HEK293 (cell line): ENCODE measurements around the gene MGLL.
A peak's percentile ranks its signal among the peaks of the same experiment; 100 is the strongest.

Experiments used
- CTCF ChIA-PET: fragments of 350-600 bp; formaldehyde crosslinking; extraction: SDS; loops from one replicate; lab custom pipeline; 2021; ENCODE audit warnings: antibody characterized with exemption; lab: Yijun Ruan, JAX
- POLR2A ChIA-PET: fragments of 300-600 bp; formaldehyde crosslinking; extraction: SDS; loops from one replicate; lab custom pipeline; 2020; ENCODE audit warnings: antibody characterized with exemption, inconsistent platforms; lab: Yijun Ruan, JAX
- H3K27ac ChIP-seq: fragments of 200-500 bp; sonication (Bioruptor generic); 2 replicates; pipeline ENCODE4 v1.5.1; 2014; ENCODE audit warnings: low read depth, low read length, control low read depth, inconsistent platforms; ENCODE audit errors: extremely low read depth
- H3K36me3 ChIP-seq, 2 experiments: fragments of 200-500 bp in 1 of 2; sonication (Bioruptor generic) in 1 of 2; 1 replicate in 1 of 2; 2 replicates in 1 of 2; pipeline ENCODE4 v1.5.1; 2014 to 2017; ENCODE audit warnings: inconsistent platforms in 2 of 2, low read length in 2 of 2; ENCODE audit not compliant: control insufficient read depth in 2 of 2, insufficient read depth in 1 of 2
- H3K4me1 ChIP-seq: fragments of 200-500 bp; sonication (Bioruptor generic); 2 replicates; pipeline ENCODE4 v1.5.1; 2014; ENCODE audit warnings: mild to moderate bottlenecking, low read length, inconsistent platforms; ENCODE audit not compliant: control insufficient read depth, insufficient read depth
- H3K4me3 ChIP-seq: 2 replicates; pipeline ENCODE4 v1.5.1; 2011; ENCODE audit warnings: low read depth, mild to moderate bottlenecking, control low read depth, low read length, moderate library complexity
- H3K9me3 ChIP-seq: fragments of 200-500 bp; sonication (Bioruptor generic); 2 replicates; pipeline ENCODE4 v1.5.1; 2014; ENCODE audit warnings: low read depth, low read length, inconsistent platforms; ENCODE audit not compliant: control insufficient read depth, insufficient read depth
- GLI2 ChIP-seq: fragments of 450-650 bp; formaldehyde crosslinking; IDR thresholded peaks from 2 replicates; pipeline ENCODE4; 2017; ENCODE audit warnings: missing biosample characterization, missing genetic modification characterization, low read depth, borderline replicate concordance
- KLF1 ChIP-seq: fragments of 450-650 bp; formaldehyde crosslinking; IDR thresholded peaks from 2 replicates; pipeline ENCODE4 v1.5.1; 2016; ENCODE audit warnings: missing biosample characterization, missing genetic modification characterization
- KLF7 ChIP-seq: fragments of 450-650 bp; formaldehyde crosslinking; IDR thresholded peaks from 2 replicates; pipeline ENCODE4 v1.5.1; 2016; ENCODE audit warnings: missing biosample characterization, missing genetic modification characterization, borderline replicate concordance
- PBX3 ChIP-seq: sonication (generic); formaldehyde crosslinking; IDR thresholded peaks from 2 replicates; pipeline ENCODE4 v1.8.1; 2022; ENCODE audit warnings: mild to moderate bottlenecking, moderate library complexity, missing genetic modification reagents
- PRDM10 ChIP-seq: fragments of 450-650 bp; formaldehyde crosslinking; IDR thresholded peaks from 2 replicates; pipeline ENCODE4 v1.5.1; 2016; ENCODE audit warnings: missing biosample characterization, missing genetic modification characterization
- PRDM6 ChIP-seq: fragments of 450-650 bp; formaldehyde crosslinking; IDR thresholded peaks from 2 replicates; pipeline ENCODE4 v1.5.1; 2017; ENCODE audit warnings: missing biosample characterization, missing genetic modification characterization
- SCRT2 ChIP-seq: fragments of 450-650 bp; formaldehyde crosslinking; IDR thresholded peaks from 2 replicates; pipeline ENCODE4 v1.5.1; 2016; ENCODE audit warnings: missing biosample characterization, missing genetic modification characterization
- ZBTB10 ChIP-seq: fragments of 450-650 bp; formaldehyde crosslinking; IDR thresholded peaks from 2 replicates; pipeline ENCODE4 v1.5.1; 2016; ENCODE audit warnings: missing biosample characterization, missing genetic modification characterization
- ZBTB20 ChIP-seq: fragments of 450-650 bp; formaldehyde crosslinking; IDR thresholded peaks from 2 replicates; pipeline ENCODE4 v1.5.1; 2016; ENCODE audit warnings: missing biosample characterization, missing genetic modification characterization
- ZIC2 ChIP-seq: fragments of 450-650 bp; formaldehyde crosslinking; IDR thresholded peaks from 2 replicates; pipeline ENCODE4 v1.5.1; 2016; ENCODE audit warnings: missing biosample characterization, missing genetic modification characterization
- ZNF121 ChIP-seq: fragments of 450-650 bp; formaldehyde crosslinking; IDR thresholded peaks from 2 replicates; pipeline ENCODE4 v1.5.1; 2016; ENCODE audit warnings: missing biosample characterization, missing genetic modification characterization
- ZNF140 ChIP-seq: fragments of 450-650 bp; formaldehyde crosslinking; IDR thresholded peaks from 2 replicates; pipeline ENCODE4 v1.5.1; 2016; ENCODE audit warnings: missing biosample characterization, missing genetic modification characterization
- ZNF16 ChIP-seq: fragments of 450-650 bp; formaldehyde crosslinking; IDR thresholded peaks from 2 replicates; pipeline ENCODE4 v1.5.1; 2016; ENCODE audit warnings: low read depth, missing biosample characterization, missing genetic modification characterization
- ZNF169 ChIP-seq: fragments of 450-650 bp; formaldehyde crosslinking; IDR thresholded peaks from 2 replicates; pipeline ENCODE4 v1.5.1; 2016; ENCODE audit warnings: missing biosample characterization, missing genetic modification characterization
- ZNF23 ChIP-seq: fragments of 450-650 bp; formaldehyde crosslinking; IDR thresholded peaks from 2 replicates; pipeline ENCODE4 v1.5.1; 2016; ENCODE audit warnings: missing biosample characterization, missing genetic modification characterization, borderline replicate concordance
- ZNF324 ChIP-seq: fragments of 450-650 bp; formaldehyde crosslinking; IDR thresholded peaks from 2 replicates; pipeline ENCODE4 v1.5.1; 2016; ENCODE audit warnings: missing biosample characterization, missing genetic modification characterization
- ZNF350 ChIP-seq: fragments of 450-650 bp; formaldehyde crosslinking; IDR thresholded peaks from 2 replicates; pipeline ENCODE4 v1.5.0; 2017; ENCODE audit warnings: missing biosample characterization, mild to moderate bottlenecking, missing genetic modification characterization
- ZNF423 ChIP-seq: fragments of 450-650 bp; formaldehyde crosslinking; IDR thresholded peaks from 2 replicates; pipeline ENCODE4 v1.5.1; 2016; ENCODE audit warnings: missing biosample characterization, missing genetic modification characterization
- ZNF645 ChIP-seq: fragments of 450-650 bp; formaldehyde crosslinking; IDR thresholded peaks from 2 replicates; pipeline ENCODE4; 2016; ENCODE audit warnings: missing biosample characterization, missing genetic modification characterization
- ZNF76 ChIP-seq: fragments of 450-650 bp; formaldehyde crosslinking; IDR thresholded peaks from 2 replicates; pipeline ENCODE4; 2016; ENCODE audit warnings: low read depth, missing biosample characterization, missing genetic modification characterization, borderline replicate concordance
- ZSCAN16 ChIP-seq: fragments of 450-650 bp; formaldehyde crosslinking; IDR thresholded peaks from 2 replicates; pipeline ENCODE4 v1.5.1; 2016; ENCODE audit warnings: missing biosample characterization, missing genetic modification characterization

MGLL gene

GRCh38 chr3:127698286-127698685, 124.0 kb downstream of the MGLL start (continued):
- TF ChIP-seq PRDM6 (tag by site-specific recombination) (no peak), KLF7 (no peak), ZNF645 (no peak), ZNF140 (no peak), PRDM10 (tag by site-specific recombination) (no peak), ZNF16 (tag by site-specific recombination) (no peak), ZNF121 (tag by site-specific recombination) (no peak)
- TF ChIP-seq, all 188 proteins: peak for 0

DNA sequence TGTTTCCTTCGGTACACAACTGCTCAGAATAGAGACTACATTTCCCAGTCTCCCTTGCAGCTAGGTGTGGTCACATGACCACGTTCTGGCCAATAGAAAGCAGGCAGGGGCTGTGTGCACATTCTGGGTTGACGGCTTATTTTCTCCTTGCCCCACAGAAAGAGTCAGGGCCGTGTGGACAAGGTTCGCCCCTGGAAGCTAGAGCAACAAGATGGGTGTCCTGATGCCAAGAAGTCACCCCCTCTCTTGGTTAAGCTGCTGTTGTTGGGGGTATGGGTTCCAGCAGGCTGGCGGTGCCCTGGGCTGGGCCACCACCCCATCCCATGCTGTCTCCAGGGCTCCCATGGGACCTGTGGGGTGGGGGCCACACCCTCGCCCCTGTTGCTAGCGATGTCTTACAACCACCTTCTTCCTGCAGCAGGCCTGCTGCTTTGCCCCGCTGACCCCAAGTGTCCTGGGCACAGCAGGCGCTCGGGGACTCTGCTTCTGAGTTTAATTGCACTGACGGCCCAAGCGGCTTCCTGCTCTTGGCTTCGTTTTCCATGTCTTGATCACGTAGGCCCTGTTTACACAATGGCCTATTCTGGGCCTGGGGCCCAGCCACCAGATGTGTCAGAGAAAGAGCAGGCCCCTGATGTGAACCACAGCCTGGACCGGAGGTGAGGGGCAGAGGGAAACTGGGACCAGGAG, 124.6 kb downstream of the MGLL start:
- Histone ChIP-seq H3K9me3 (no peaks in the 10 kb centered on the region), H3K4me3 (no peak overlapping the region), H3K4me1 (no peaks in the 10 kb centered on the region), H3K27ac (no peak overlapping the region; the same call in 1 of the 2 replicates), H3K36me3 (no peaks in the 10 kb centered on the region)
- ChIA-PET CTCF (interaction anchor here (0.5 to 4.3 kb wide), 5 partner anchors 10 to 151 kb away, joined by 3 to 31 read pairs (median 3); no protein-coding TSS in a partner anchor), POLR2A (interaction anchor here (0.6 kb wide), 1 partner anchor 95 kb away, joined by 3 read pairs; no protein-coding TSS in a partner anchor)
- peak; percentile 96 for TF ChIP-seq ZBTB20 (tag by site-specific recombination)
- peak; percentile 39; the same call in 1 of the 2 replicates for TF ChIP-seq SCRT2 (tag by site-specific recombination)
- TF ChIP-seq GLI2 (tag by site-specific recombination): no peak
- TF ChIP-seq PRDM10 (tag by site-specific recombination): no peak
- TF ChIP-seq ZNF76 (tag by site-specific recombination): peak; percentile 44; the same call in 1 of the 2 replicates
- no peak for TF ChIP-seq ZNF23 (tag by site-specific recombination)
- peak; percentile 58 for TF ChIP-seq KLF1 (tag by site-specific recombination)
- no peak for TF ChIP-seq ZBTB10
- no peak for TF ChIP-seq ZNF350 (tag by site-specific recombination)
- TF ChIP-seq ZNF423 (tag by site-specific recombination): 0 out of 2 replicates have a peak, but pooled peaks have one; percentile 43
- no peak for TF ChIP-seq ZSCAN16 (tag by site-specific recombination)
- TF ChIP-seq ZNF324 (tag by site-specific recombination): no peak
- TF ChIP-seq ZIC2 (tag by site-specific recombination): peak; percentile 34; the same call in 1 of the 2 replicates
- no peak for TF ChIP-seq PBX3 (CRISPR knock-in tag)
- TF ChIP-seq ZNF169 (tag by site-specific recombination): no peak
